ENCODE results near the gene TM9SF1. TPM values are rescaled to one million over a fixed set of nuclear protein-coding genes. Genes with fewer than 3 reads are reported as not detected.

TM9SF1 gene
- total RNA-seq (2011; cell fraction: chromatin; rRNA removed; ENCODE audit: low replicate concordance), result 13.1 and 32.6 TPM in 2 replicates
- 28.6 and 29.0 TPM in 2 replicates for total RNA-seq (2011; cell fraction: nucleolus; rRNA removed)
- total RNA-seq (2011; cell fraction: nucleoplasm; rRNA removed), result 23.8 and 27.3 TPM in 2 replicates
- 11.8 and 15.0 TPM in 2 replicates for total RNA-seq (2014; rRNA removed)
- 6.9 and 11.0 TPM in 2 replicates for total RNA-seq (2014; rRNA removed; fragmentation: Illumina TruSeq; extraction: Trizol)
- total RNA-seq (2015; rRNA removed; fragmentation: Illumina TruSeq; extraction: Trizol), result 12.7 and 13.2 TPM in 2 replicates
- 20.3 TPM in 2 replicates for total RNA-seq (2021)
- polyA plus RNA-seq (2011; rRNA removed), result 9.2 and 10.6 TPM in 2 replicates
- 20.9 and 23.6 TPM in 2 replicates for polyA plus RNA-seq (2011; cell fraction: cytosol; rRNA removed)
- polyA plus RNA-seq (2011; cell fraction: nucleus; rRNA removed), result 13.1 and 13.3 TPM in 2 replicates
- 15.5 and 21.2 TPM in 2 replicates for polyA plus RNA-seq (2012)
- polyA plus RNA-seq (2014; fragmentation: Illumina TruSeq; extraction: Trizol), result 13.3 and 17.9 TPM in 2 replicates
- 1 to 10 TPM; 5.3 to 6.3 TPM for polyA plus RNA-seq (2014; fragmentation: Nextera tagmentation; extraction: Ambion mirVana)
- 13.0 and 18.9 TPM in 2 replicates for polyA plus RNA-seq (2014; rRNA removed)
- 9.7 and 12.0 TPM in 2 replicates for polyA minus RNA-seq (2011; rRNA and poly(A)+ RNA removed)
- 2.8 and 4.1 TPM in 2 replicates for polyA minus RNA-seq (2011; cell fraction: cytosol; rRNA and poly(A)+ RNA removed)
- polyA minus RNA-seq (2011; cell fraction: nucleus; rRNA and poly(A)+ RNA removed), result 5.8 and 6.7 TPM in 2 replicates
- percentile 62 among the genes with signal in this experiment for Bru-seq, nascent RNA
- percentile 56 among the genes with signal in this experiment for BruChase-seq, experiment 1, labeled RNA remaining after a 2-hour chase
- percentile 68 among the genes with signal in this experiment for BruChase-seq, experiment 2, labeled RNA remaining after a 6-hour chase
- long read RNA-seq, experiment 1, transcript TM9SF1-201 (6 exons, 2,452 nt), result major isoform, 36 of 87 reads
- long read RNA-seq, experiment 1, partial matches to known transcripts, result 23 of 87 reads
- long read RNA-seq, experiment 1, other reads (novel, unspliced or antisense), result 21 of 87 reads
- long read RNA-seq, experiment 2, transcript TM9SF1-201 (6 exons, 2,452 nt), result major isoform, 5 of 18 reads
- long read RNA-seq, experiment 2, partial matches to known transcripts, result 6 of 18 reads
- long read RNA-seq, experiment 2, other reads (novel, unspliced or antisense), result 4 of 18 reads
- long read RNA-seq, experiment 3, transcript TM9SF1-201 (6 exons, 2,452 nt), result major isoform, 9 of 26 reads
- long read RNA-seq, experiment 3, partial matches to known transcripts, result 9 of 26 reads
- long read RNA-seq, experiment 3, other reads (novel, unspliced or antisense), result 5 of 26 reads

GRCh38 chr14:24195186-24196070 lies at the start of gene TM9SF1:
Gene TM9SF1 (minus strand): TSS chr14:24195441. CDS start chr14:24195019, 422 bp downstream.
- peak; percentile 91 for FAIRE-seq
- intact Hi-C loops (cut with micrococcal nuclease), result no loop called here
- in situ Hi-C loops (cut with MboI), result no loop called here
- TF ChIP-seq LCOR (CRISPR knock-in tag; IDR thresholded peaks at IDR 0.05) (no peak; the same call in 1 of the 2 replicates), KLF1 (tag; IDR thresholded peaks at IDR 0.05) (peak; percentile 61), ZNF133 (CRISPR knock-in tag; IDR thresholded peaks at IDR 0.05) (no peak), POLR2G (IDR thresholded peaks at IDR 0.05; ENCODE audit: low read depth, low read length) (peak; percentile 94), PATZ1 (CRISPR knock-in tag; IDR thresholded peaks at IDR 0.05; ENCODE audit: borderline replicate concordance) (no peak), EZH2 (IDR thresholded peaks at IDR 0.05; ENCODE audit: borderline replicate concordance, low read depth, low read length) (no peak), NCOA6 (IDR thresholded peaks at IDR 0.05) (peak; percentile 35; the same call in 1 of the 2 replicates), BRF2 (IDR thresholded peaks at IDR 0.05; ENCODE audit: borderline replicate concordance, insufficient read depth, insufficient read length) (no peak), TFAM (CRISPR knock-in tag; conservative IDR thresholded peaks at IDR 0.05) (no peak), SPI1 (IDR thresholded peaks at IDR 0.05; ENCODE audit: borderline replicate concordance, low read depth, low read length) (peak; percentile 50; the same call in 1 of the 2 replicates), MEF2D (tag; conservative IDR thresholded peaks at IDR 0.05; ENCODE audit: low read depth) (no peak), XRCC3 (IDR thresholded peaks at IDR 0.05) (no peak)

More at GRCh38 chr14:24195186-24196070, at the start of gene TM9SF1:
- CTCF ChIA-PET (ENCODE audit: low intra/inter-chr PET ratio), result no interaction called here
- DNase-seq (ENCODE audit: extremely low read depth in 1 of 4, low spot score in 3 of 4) (peak; percentile 81 to 89 (median 84)), ATAC-seq (peak; percentile 95)
- POLR2A ChIA-PET, result interaction anchor here (0.5 to 3.2 kb wide), 13 partner anchors 9 to 875 kb away, joined by 3 to 21 read pairs (median 4); partner anchors contain the start of genes CHMP4A, EMC9, IRF9 and MDP1
- H3K4me2 ChIP-seq (ENCODE audit: insufficient read depth, low read length), result peak within 1 kb of the TSS; percentile 86
- H3K79me2 ChIP-seq (ENCODE audit: control insufficient read depth, insufficient read depth, low read length), result peaks cover 51% of the 10 kb centered on the region
- peaks cover 30% of the 10 kb centered on the region; the same call in 2 of the 3 replicates for H3K36me3 ChIP-seq (ENCODE audit: control insufficient read depth, insufficient read depth, low read length)
- peak within 1 kb of the TSS; percentile 67 for H3K4me3 ChIP-seq
- no peaks in the 10 kb centered on the region for H4K20me1 ChIP-seq (replicated peaks; ENCODE audit: control insufficient read depth, insufficient read depth, low read length)
- H3K9me3 ChIP-seq (replicated peaks; ENCODE audit: control insufficient read depth, insufficient read depth, low read depth, low read length), result no peaks in the 10 kb centered on the region
- peak within 1 kb of the TSS; percentile 98 for H2AFZ ChIP-seq (ENCODE audit: low read depth, low read length)
- H3K27ac ChIP-seq (ENCODE audit: extremely low read depth, low read depth, low read length), result peak within 1 kb of the TSS; percentile 97
- no peaks in the 10 kb centered on the region for H3K9me1 ChIP-seq (ENCODE audit: control insufficient read depth, insufficient read depth, low read length)
- peaks cover 6 to 13% of the 10 kb centered on the region in 2 experiments; a peak in 3 of 5 replicates for H3K4me1 ChIP-seq (replicated peaks in 1 of 2; ENCODE audit: control insufficient read depth in 2 of 2, insufficient read depth in 2 of 2, low read length in 2 of 2)
- no TSS peak for BruUV-seq (replicated peaks)
- H3K27me3 ChIP-seq (ENCODE audit: control insufficient read depth in 2 of 2, insufficient read depth in 2 of 2, low read length in 2 of 2), result no peaks in the 10 kb centered on the region
- peak within 1 kb of the TSS; percentile 96 to 99 for H3K9ac ChIP-seq (ENCODE audit: insufficient read depth in 1 of 2, low read depth in 2 of 2, low read length in 2 of 2)
- under 1% methylated on average over 47 of the region's 89 CpGs for WGBS (ENCODE audit: insufficient coverage, low coverage, missing lambda C conversion rate)
